GM06990 (cell line): ENCODE data around the gene SH2D5.
A peak's percentile ranks its signal among the peaks of the same experiment; 100 is the strongest.

Source experiments
- DNase-seq: peaks from one replicate; pipeline ENCODE4 v3.0.0-alpha.2; 2011; ENCODE audit not compliant: insufficient read length; ENCODE audit errors: extremely low read depth
- H3K27me3 ChIP-seq: replicated peaks from 2 replicates; pipeline ENCODE4 v1.6.0; 2011; ENCODE audit warnings: low read length; ENCODE audit not compliant: control insufficient read depth, insufficient read depth
- H3K36me3 ChIP-seq: 2 replicates; pipeline ENCODE4 v1.5.1; 2011; ENCODE audit warnings: low read length; ENCODE audit not compliant: control insufficient read depth, insufficient read depth
- H3K4me3 ChIP-seq: replicated peaks from 2 replicates; pipeline ENCODE4 v1.5.1; 2011; ENCODE audit warnings: low read depth, mild to moderate bottlenecking, control low read depth, low read length
- CTCF ChIP-seq: IDR thresholded peaks from 2 replicates; pipeline ENCODE4 v1.5.1; 2011; ENCODE audit warnings: low read length, control low read depth, mild to moderate bottlenecking, inconsistent platforms; ENCODE audit not compliant: insufficient read depth, poor library complexity, severe bottlenecking

Gene SH2D5

GRCh38 chr1:20732588-20733359 lies at the start of gene SH2D5:
Gene SH2D5, minus strand, starts transcription at chr1:20732703. Its CDS starts 4,659 bp downstream, at chr1:20728044.
- peak; percentile 38 for TF ChIP-seq CTCF
- peak; percentile 54 for DNase-seq
- Histone ChIP-seq H3K4me3 (peak within 1 kb of the TSS; percentile 56), H3K36me3 (no peaks in the 10 kb centered on the region), H3K27me3 (peaks cover 3% of the 10 kb centered on the region; the same call in 1 of the 2 replicates)

GRCh38 chr1:20775700-20776099 lies 43.2 kb upstream of the SH2D5 start:
- no peak for DNase-seq
- Histone ChIP-seq H3K4me3 (no peak overlapping the region), H3K27me3 (no peaks in the 10 kb centered on the region), H3K36me3 (peaks cover 11% of the 10 kb centered on the region)
- TF ChIP-seq CTCF = no peak

- no peak overlapping the region for H3K4me3 ChIP-seq
- H3K36me3 ChIP-seq = peaks cover 17% of the 10 kb centered on the region
- no peaks in the 10 kb centered on the region for H3K27me3 ChIP-seq
- no peak for TF ChIP-seq CTCF
- no peak for DNase-seq
These were observed 39.3 kb upstream of the SH2D5 start for GRCh38 chr1:20771780-20772179.

GRCh38 chr1:20770314-20771087 lies 38.0 kb upstream of the SH2D5 start:
- Histone ChIP-seq H3K4me3 (no peak overlapping the region), H3K27me3 (no peaks in the 10 kb centered on the region), H3K36me3 (peaks cover 17% of the 10 kb centered on the region)
- DNase-seq = no peak
- TF ChIP-seq CTCF = no peak

- TF ChIP-seq CTCF = no peak
- Histone ChIP-seq H3K27me3 (no peaks in the 10 kb centered on the region), H3K36me3 (peaks cover 19% of the 10 kb centered on the region), H3K4me3 (no peak overlapping the region)
- no peak for DNase-seq
These were observed 34.8 kb upstream of the SH2D5 start for GRCh38 chr1:20767271-20767670.
